GM12878 (cell line): ENCODE data around the gene ADM. TPM values are rescaled to one million over a fixed set of nuclear protein-coding genes. Genes with fewer than 3 reads are reported as not detected.
A peak's percentile ranks its signal among the peaks of the same experiment; 100 is the strongest.

Source experiments
- ATAC-seq: fragments of 200-7000 bp; cut with Tn5 transposase; 3 replicates; pipeline ENCODE4 v1.9.1; 2020; ENCODE audit warnings: mild to moderate bottlenecking, moderate library complexity
- BruUV-seq: library from RNA; stranded (reverse); fragments of 400-500 nt; replicated peaks from 2 replicates; lab custom pipeline; 2021; lab: Mats Ljungman, UMichigan
- CTCF ChIA-PET: fragments of 300-600 bp; sonication (Branson Sonifier 250); formaldehyde crosslinking; extraction: SDS; loops from one replicate; lab custom pipeline; 2021; ENCODE audit warnings: inconsistent platforms; lab: Yijun Ruan, JAX
- POLR2A ChIA-PET: fragments of 350-600 bp; formaldehyde crosslinking; extraction: SDS; loops from one replicate; lab custom pipeline; 2021; ENCODE audit warnings: inconsistent platforms; lab: Charles Lee
- RAD21 ChIA-PET: fragments of 300-600 bp; sonication (Branson Sonifier 250); formaldehyde crosslinking; loops from one replicate; lab custom pipeline; 2023; ENCODE audit warnings: antibody characterized with exemption; ENCODE audit not compliant: unreplicated experiment; lab: Charles Lee
- SMC1A ChIA-PET: fragments of 300-600 bp; sonication (Branson Sonifier 250); formaldehyde crosslinking; loops from one replicate; lab custom pipeline; 2023; ENCODE audit not compliant: unreplicated experiment, uncharacterized antibody; lab: Charles Lee
- DNase-seq: peaks from one replicate; pipeline ENCODE4 v3.0.0-alpha.2; 2011; ENCODE audit warnings: low read depth, low spot score
- FAIRE-seq: peaks from 3 replicates; lab custom pipeline; 2011; peaks lifted over from hg19 to GRCh38; lab: Jason Lieb, UNC
- H2AFZ ChIP-seq: 2 replicates; pipeline ENCODE4 v1.6.0; 2011; ENCODE audit warnings: low read depth, low read length, control low read depth; ENCODE audit not compliant: control insufficient read depth
- H3K27ac ChIP-seq: 2 replicates; pipeline ENCODE4 v1.5.1; 2011; ENCODE audit warnings: control low read depth; ENCODE audit not compliant: control insufficient read depth, insufficient read depth
- H3K27me3 ChIP-seq, 2 experiments: replicated peaks in 1 of 2; 2 replicates each; pipeline versions ENCODE4 v1.6.0 to v1.6.1; 2011; ENCODE audit warnings: low read length in 1 of 2; ENCODE audit not compliant: control insufficient read depth in 2 of 2, insufficient read depth in 2 of 2
- H3K36me3 ChIP-seq, 2 experiments: 2 replicates each; pipeline ENCODE4 v1.5.1; 2011; ENCODE audit warnings: low read length in 1 of 2; ENCODE audit not compliant: control insufficient read depth in 2 of 2, insufficient read depth in 2 of 2
- H3K4me1 ChIP-seq: 2 replicates; pipeline ENCODE4 v1.6.1; 2011; ENCODE audit warnings: mild to moderate bottlenecking, low read length, moderate library complexity, mixed read lengths; ENCODE audit not compliant: control insufficient read depth, insufficient read depth
- H3K4me2 ChIP-seq: 2 replicates; pipeline ENCODE4 v1.6.0; 2011; ENCODE audit warnings: control low read depth; ENCODE audit not compliant: control insufficient read depth, insufficient read depth
- H3K4me3 ChIP-seq: fragments of 200-600 bp; sonication (generic); 2 replicates; pipeline ENCODE4 v1.5.1; 2016
- H3K79me2 ChIP-seq: 2 replicates; pipeline ENCODE4 v1.6.0; 2011; ENCODE audit warnings: low read length; ENCODE audit not compliant: control insufficient read depth, insufficient read depth
- H3K9ac ChIP-seq: 2 replicates; pipeline ENCODE4 v1.8.0; 2011; ENCODE audit warnings: low read length, control low read depth, mixed read lengths; ENCODE audit not compliant: control insufficient read depth, insufficient read depth
- H3K9me3 ChIP-seq: replicated peaks from 3 replicates; pipeline ENCODE4 v1.5.1; 2011; ENCODE audit warnings: mild to moderate bottlenecking, low read length; ENCODE audit not compliant: control insufficient read depth, insufficient read depth
- H4K20me1 ChIP-seq: 2 replicates; pipeline ENCODE4 v1.6.0; 2011; ENCODE audit not compliant: control insufficient read depth, insufficient read depth
- BACH1 ChIP-seq: fragments of 450-650 bp; IDR thresholded peaks from 2 replicates; pipeline ENCODE4 v1.6.1; 2017; ENCODE audit warnings: mild to moderate bottlenecking, borderline replicate concordance
- BRCA1 ChIP-seq: IDR thresholded peaks from 2 replicates; pipeline ENCODE4 v1.6.1; 2011; ENCODE audit warnings: low read depth, low read length, improper control_type of control experiment
- CREM ChIP-seq: IDR thresholded peaks from 2 replicates; pipeline ENCODE4 v1.6.1; 2014; ENCODE audit warnings: antibody characterized with exemption, low read depth
- GATAD2B ChIP-seq: fragments of 450-650 bp; conservative IDR thresholded peaks from 2 replicates; pipeline ENCODE4 v1.6.1; 2017; ENCODE audit warnings: low read depth, mild to moderate bottlenecking, moderate library complexity
- MLLT1 ChIP-seq: fragments of 450-650 bp; IDR thresholded peaks from 2 replicates; pipeline ENCODE4 v1.6.1; 2016; ENCODE audit warnings: mild to moderate bottlenecking
- NFXL1 ChIP-seq: fragments of 450-650 bp; IDR thresholded peaks from 2 replicates; pipeline ENCODE4 v1.6.1; 2017; ENCODE audit warnings: antibody characterized with exemption, mild to moderate bottlenecking, borderline replicate concordance
- NKRF ChIP-seq: fragments of 450-650 bp; conservative IDR thresholded peaks from 2 replicates; pipeline ENCODE4 v1.6.1; 2017; ENCODE audit warnings: mild to moderate bottlenecking, moderate library complexity
- SMARCA5 ChIP-seq: fragments of 450-650 bp; IDR thresholded peaks from 2 replicates; pipeline ENCODE4 v1.6.1; 2017; ENCODE audit warnings: mild to moderate bottlenecking
- STAT1 ChIP-seq: fragments of 450-650 bp; conservative IDR thresholded peaks from 2 replicates; pipeline ENCODE4 v1.6.1; 2014; ENCODE audit warnings: antibody characterized with exemption, mild to moderate bottlenecking
- TCF12 ChIP-seq: IDR thresholded peaks from 2 replicates; pipeline ENCODE4 v1.6.1; 2011; ENCODE audit warnings: low read depth, mild to moderate bottlenecking, low read length
- ZBTB33 ChIP-seq: fragments of 450-650 bp; IDR thresholded peaks from 2 replicates; pipeline ENCODE4 v1.6.1; 2017; ENCODE audit warnings: mild to moderate bottlenecking
- WGBS: methylation state at CpG from one replicate; pipeline ENCODE4 v1.1.6; 2016; ENCODE audit warnings: low lambda C conversion rate; ENCODE audit not compliant: insufficient replicate concordance, insufficient coverage; ENCODE audit errors: missing lambda C conversion rate; 5-methylcytosine and 5-hydroxymethylcytosine counted together
- in situ Hi-C: fragments of 300-500 bp; cut with MboI; formaldehyde crosslinking; loops from 9 replicates; pipeline ENCODE4 v1.14.3; 2018; ENCODE audit warnings: mixed read lengths
- intact Hi-C: fragments of 100-400 bp; cut with micrococcal nuclease; formaldehyde crosslinking; loops from one replicate; pipeline ENCODE4 v1.14.2; 2022; ENCODE audit not compliant: unreplicated experiment
- polyA plus RNA-seq, 11 experiments: library from polyadenylated mRNA; depleted of rRNA in 4 of 11; unstranded in 6 of 11; stranded (reverse) in 5 of 11; fragments of >200 nt; fragmentation: Nextera tagmentation in 4 of 11; fragmentation: Illumina TruSeq in 1 of 11; extraction: Ambion mirVana in 4 of 11; extraction: Trizol in 1 of 11; gene quantifications; 1 replicate in 1 of 11; 2 replicates in 10 of 11; pipeline versions ENCODE4 v1.2.1 to v1.2.3, GENCODE V29; 2011 to 2016; ENCODE audit warnings: inconsistent platforms in 2 of 11, missing spikeins in 2 of 11, low read depth in 1 of 11
- total RNA-seq, 4 experiments: library from RNA; depleted of rRNA in 3 of 4; stranded (reverse); fragments of >200 nt in 3 of 4; fragmentation: Illumina TruSeq in 1 of 4; extraction: Trizol in 1 of 4; gene quantifications; 2 replicates each; pipeline versions ENCODE4 v1.2.1 to v1.2.3, GENCODE V29; 2013 to 2021

Gene ADM
- total and polyA plus RNA-seq, 10 of the 15 experiments (the other 5 are each of a cell fraction or from before 2014, with no cell fraction given), result 0.11 to 4.2 (median 0.21) TPM; not detected in 7

- no peak for TF ChIP-seq NKRF
- TF ChIP-seq STAT1, result no peak
- TF ChIP-seq CREM, result no peak
- no peak for TF ChIP-seq MLLT1
These were observed 12.9 kb upstream of the ADM start (continued) for GRCh38 chr11:10291801-10292638.

- RAD21 ChIA-PET, result no interaction called here
- H3K79me2 ChIP-seq, result no peaks in the 10 kb centered on the region
- H3K4me3 ChIP-seq, result peak within 1 kb of the TSS; percentile 73
- in situ Hi-C loops (loop anchor here (10.0 kb wide), 1 partner anchor 529 kb away; no protein-coding TSS in a partner anchor), intact Hi-C loops (no loop called here)
- ATAC-seq (peak; percentile 70), FAIRE-seq (no peak), DNase-seq (no peak)
- no TSS peak for BruUV-seq
- peak within 1 kb of the TSS; percentile 64 for H3K4me2 ChIP-seq
- CTCF ChIA-PET, result interaction anchor here (0.8 to 0.9 kb wide), 2 partner anchors 14 kb away, joined by 3 read pairs; no protein-coding TSS in a partner anchor
- peaks cover 13% of the 10 kb centered on the region for H3K4me1 ChIP-seq
- SMC1A ChIA-PET, result interaction anchor here (1.1 kb wide), 2 partner anchors 10 kb away, joined by 3 read pairs; no protein-coding TSS in a partner anchor
- H3K36me3 ChIP-seq, result no peaks in the 10 kb centered on the region
- POLR2A ChIA-PET, result no interaction called here
- H3K27ac ChIP-seq, result no peak within 1 kb of the TSS
- 10% methylated on average over 38 of the region's 81 CpGs for WGBS
- H2AFZ ChIP-seq, result peak within 1 kb of the TSS; percentile 83
- peak within 1 kb of the TSS; percentile 33; the same call in 1 of the 2 replicates for H3K9ac ChIP-seq
- H4K20me1 ChIP-seq, result no peaks in the 10 kb centered on the region
- peaks cover 8 to 27% of the 10 kb centered on the region in 2 experiments for H3K27me3 ChIP-seq
- no peaks in the 10 kb centered on the region for H3K9me3 ChIP-seq
- TF ChIP-seq NKRF (0 out of 2 replicates have a peak, but pooled peaks have one; percentile 45), BRCA1 (no peak), BACH1 (peak; percentile 68; the same call in 1 of the 2 replicates), NFXL1 (no peak), TCF12 (peak; percentile 26; the same call in 1 of the 2 replicates), ZBTB33 (no peak), SMARCA5 (no peak), GATAD2B (peak; percentile 77; the same call in 1 of the 2 replicates)
These were observed 11.2 kb upstream of the ADM start, which contains the start of gene SBF2 for GRCh38 chr11:10293423-10294289. SBF2 (minus strand) TSS chr11:10294219; CDS start chr11:10294069, 150 bp downstream.
